Prostate gland (tissue), 2 donors: ENCODE measurements around the gene HAPSTR1.

Experiments used
- POLR2A ChIP-seq: fragments of 450-650 bp; IDR thresholded peaks from one replicate; pipeline ENCODE4 v1.6.1; 2016; ENCODE audit warnings: antibody characterized with exemption, mild to moderate bottlenecking
- TF ChIP-seq, protein P1 (sequence below), 4 experiments: fragments of 200-600 bp in 2 of 4; fragments of 450-650 bp in 2 of 4; sonication (generic) in 2 of 4; IDR thresholded peaks; 1 replicate in 3 of 4; 2 replicates in 1 of 4; pipeline ENCODE4 v1.5.1; 2016 to 2019; ENCODE audit warnings: antibody characterized with exemption in 4 of 4, mild to moderate bottlenecking in 2 of 4, moderate library complexity in 2 of 4

DNA sequence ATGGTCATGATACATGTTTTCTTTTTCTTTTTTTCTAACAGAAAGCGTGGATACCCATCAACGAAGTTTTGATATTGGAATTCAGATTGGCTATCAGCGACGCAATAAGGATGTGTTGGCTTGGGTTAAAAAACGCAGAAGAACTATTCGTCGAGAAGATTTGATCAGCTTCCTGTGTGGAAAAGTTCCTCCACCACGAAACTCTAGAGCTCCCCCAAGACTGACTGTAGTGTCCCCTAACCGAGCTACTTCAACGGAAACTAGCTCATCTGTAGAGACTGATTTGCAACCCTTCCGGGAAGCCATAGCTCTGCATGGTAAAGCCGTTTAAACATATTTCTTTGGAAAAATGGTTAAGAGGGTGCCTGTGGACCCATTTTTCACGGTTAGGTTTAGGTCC is 11.5 kb downstream of the HAPSTR1 start:
- TF ChIP-seq, protein P1, sequence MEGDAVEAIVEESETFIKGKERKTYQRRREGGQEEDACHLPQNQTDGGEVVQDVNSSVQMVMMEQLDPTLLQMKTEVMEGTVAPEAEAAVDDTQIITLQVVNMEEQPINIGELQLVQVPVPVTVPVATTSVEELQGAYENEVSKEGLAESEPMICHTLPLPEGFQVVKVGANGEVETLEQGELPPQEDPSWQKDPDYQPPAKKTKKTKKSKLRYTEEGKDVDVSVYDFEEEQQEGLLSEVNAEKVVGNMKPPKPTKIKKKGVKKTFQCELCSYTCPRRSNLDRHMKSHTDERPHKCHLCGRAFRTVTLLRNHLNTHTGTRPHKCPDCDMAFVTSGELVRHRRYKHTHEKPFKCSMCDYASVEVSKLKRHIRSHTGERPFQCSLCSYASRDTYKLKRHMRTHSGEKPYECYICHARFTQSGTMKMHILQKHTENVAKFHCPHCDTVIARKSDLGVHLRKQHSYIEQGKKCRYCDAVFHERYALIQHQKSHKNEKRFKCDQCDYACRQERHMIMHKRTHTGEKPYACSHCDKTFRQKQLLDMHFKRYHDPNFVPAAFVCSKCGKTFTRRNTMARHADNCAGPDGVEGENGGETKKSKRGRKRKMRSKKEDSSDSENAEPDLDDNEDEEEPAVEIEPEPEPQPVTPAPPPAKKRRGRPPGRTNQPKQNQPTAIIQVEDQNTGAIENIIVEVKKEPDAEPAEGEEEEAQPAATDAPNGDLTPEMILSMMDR (IDR thresholded peaks at IDR 0.05): no peak
- TF ChIP-seq POLR2A: no peak
